Right atrium auricular region (tissue), 2 donors: Measurements from ENCODE around the gene ZNF79. TPM values are rescaled to one million over a fixed set of nuclear protein-coding genes. Genes with fewer than 3 reads are reported as not detected.

Experiments
- DNase-seq: peaks from one replicate; pipeline ENCODE4 v3.0.0-alpha.2; 2019; ENCODE audit warnings: low spot score
- H3K27ac ChIP-seq, 2 donors: fragments of 200-600 bp; sonication (generic); 1 replicate in 1 of 2; 2 replicates in 1 of 2; pipeline ENCODE4 v1.5.1; 2016 to 2019
- H3K27me3 ChIP-seq, 2 donors: fragments of 200-600 bp; sonication (generic); one replicate each; pipeline versions ENCODE4 v1.5.1 to v1.6.0; 2017 to 2019
- H3K36me3 ChIP-seq: fragments of 200-600 bp; sonication (generic); one replicate; pipeline ENCODE4 v1.5.1; 2016
- H3K4me1 ChIP-seq, 2 donors: fragments of 200-600 bp; sonication (generic); one replicate each; pipeline versions ENCODE4 v1.5.1 to v1.6.0; 2017 to 2019
- H3K4me3 ChIP-seq, 2 donors: fragments of 200-600 bp; sonication (generic); 1 replicate in 1 of 2; 2 replicates in 1 of 2; pipeline ENCODE4 v1.5.1; 2017 to 2019; ENCODE audit warnings: mild to moderate bottlenecking in 1 of 2, moderate library complexity in 1 of 2
- H3K9me3 ChIP-seq, 2 donors: fragments of 200-600 bp; sonication (generic); one replicate each; pipeline ENCODE4 v1.5.1; 2019
- total RNA-seq, 2 donors: library from RNA; depleted of rRNA; stranded (reverse); fragments of >200 nt; gene quantifications; one replicate each; pipeline ENCODE4 v1.1.0, GENCODE V29; 2016
- TF ChIP-seq, protein P1 (sequence below), 2 donors: fragments of 200-600 bp; sonication (generic); IDR thresholded peaks; one replicate each; pipeline ENCODE4 v1.5.1; 2019; ENCODE audit warnings: antibody characterized with exemption in 2 of 2

ZNF79 gene
- total RNA-seq, 2 donors from 2014 or later = 5.7 TPM

DNA sequence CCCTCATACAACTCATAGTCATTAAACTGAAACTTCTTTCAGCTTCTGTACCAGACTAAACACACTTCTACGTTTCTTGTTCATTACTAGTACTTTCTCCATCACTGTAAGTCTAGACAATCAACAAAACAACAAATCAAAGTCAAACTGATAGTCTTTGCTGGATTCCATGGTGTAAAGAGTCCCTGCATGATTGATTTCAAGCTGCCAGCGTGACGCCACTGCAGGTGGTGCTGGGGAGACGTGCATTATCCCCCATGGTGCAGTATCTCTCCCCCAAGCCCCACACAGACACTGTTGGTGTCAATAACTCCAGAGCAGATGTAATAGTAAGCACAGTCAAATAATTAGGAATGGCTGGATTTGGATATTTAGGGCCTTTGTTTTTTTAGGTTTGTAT lies 37.9 kb upstream of the ZNF79 start:
- H3K4me1 ChIP-seq = no peaks in the 10 kb centered on the region
- no peaks in the 10 kb centered on the region for H3K27me3 ChIP-seq
- DNase-seq = no peak
- H3K4me3 ChIP-seq = no peak overlapping the region
- TF ChIP-seq, protein P1, sequence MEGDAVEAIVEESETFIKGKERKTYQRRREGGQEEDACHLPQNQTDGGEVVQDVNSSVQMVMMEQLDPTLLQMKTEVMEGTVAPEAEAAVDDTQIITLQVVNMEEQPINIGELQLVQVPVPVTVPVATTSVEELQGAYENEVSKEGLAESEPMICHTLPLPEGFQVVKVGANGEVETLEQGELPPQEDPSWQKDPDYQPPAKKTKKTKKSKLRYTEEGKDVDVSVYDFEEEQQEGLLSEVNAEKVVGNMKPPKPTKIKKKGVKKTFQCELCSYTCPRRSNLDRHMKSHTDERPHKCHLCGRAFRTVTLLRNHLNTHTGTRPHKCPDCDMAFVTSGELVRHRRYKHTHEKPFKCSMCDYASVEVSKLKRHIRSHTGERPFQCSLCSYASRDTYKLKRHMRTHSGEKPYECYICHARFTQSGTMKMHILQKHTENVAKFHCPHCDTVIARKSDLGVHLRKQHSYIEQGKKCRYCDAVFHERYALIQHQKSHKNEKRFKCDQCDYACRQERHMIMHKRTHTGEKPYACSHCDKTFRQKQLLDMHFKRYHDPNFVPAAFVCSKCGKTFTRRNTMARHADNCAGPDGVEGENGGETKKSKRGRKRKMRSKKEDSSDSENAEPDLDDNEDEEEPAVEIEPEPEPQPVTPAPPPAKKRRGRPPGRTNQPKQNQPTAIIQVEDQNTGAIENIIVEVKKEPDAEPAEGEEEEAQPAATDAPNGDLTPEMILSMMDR (IDR thresholded peaks at IDR 0.05) = no peak
- no peak overlapping the region for H3K27ac ChIP-seq
- H3K36me3 ChIP-seq = peaks cover 4% of the 10 kb centered on the region
- H3K9me3 ChIP-seq = no peaks in the 10 kb centered on the region

DNA sequence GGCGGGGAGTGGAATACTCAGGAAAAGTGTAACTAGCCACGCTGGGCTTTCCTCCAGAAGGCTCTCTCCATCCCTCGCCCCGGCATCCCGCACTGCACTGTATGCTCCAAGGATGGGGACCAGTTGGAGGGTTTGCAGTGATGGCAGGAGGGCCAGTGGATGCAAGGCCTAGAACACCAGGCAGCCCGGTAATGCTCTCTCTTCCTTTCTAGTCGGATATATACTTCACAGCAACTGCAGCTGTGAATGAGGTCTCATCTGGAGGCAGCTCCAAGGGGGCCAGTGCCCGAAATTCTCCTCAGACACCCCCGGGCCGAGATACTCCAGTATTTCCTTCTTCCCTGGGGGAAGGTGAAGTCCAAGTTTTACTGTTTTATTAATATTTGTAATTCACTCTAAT lies 37.2 kb upstream of the ZNF79 start:
- Histone ChIP-seq H3K27me3 (no peaks in the 10 kb centered on the region), H3K4me3 (no peak overlapping the region), H3K9me3 (no peaks in the 10 kb centered on the region), H3K36me3 (peaks cover 4% of the 10 kb centered on the region), H3K27ac (no peak overlapping the region), H3K4me1 (no peaks in the 10 kb centered on the region)
- no peak for DNase-seq
- TF ChIP-seq, protein P1 (IDR thresholded peaks at IDR 0.05) = no peak

DNA sequence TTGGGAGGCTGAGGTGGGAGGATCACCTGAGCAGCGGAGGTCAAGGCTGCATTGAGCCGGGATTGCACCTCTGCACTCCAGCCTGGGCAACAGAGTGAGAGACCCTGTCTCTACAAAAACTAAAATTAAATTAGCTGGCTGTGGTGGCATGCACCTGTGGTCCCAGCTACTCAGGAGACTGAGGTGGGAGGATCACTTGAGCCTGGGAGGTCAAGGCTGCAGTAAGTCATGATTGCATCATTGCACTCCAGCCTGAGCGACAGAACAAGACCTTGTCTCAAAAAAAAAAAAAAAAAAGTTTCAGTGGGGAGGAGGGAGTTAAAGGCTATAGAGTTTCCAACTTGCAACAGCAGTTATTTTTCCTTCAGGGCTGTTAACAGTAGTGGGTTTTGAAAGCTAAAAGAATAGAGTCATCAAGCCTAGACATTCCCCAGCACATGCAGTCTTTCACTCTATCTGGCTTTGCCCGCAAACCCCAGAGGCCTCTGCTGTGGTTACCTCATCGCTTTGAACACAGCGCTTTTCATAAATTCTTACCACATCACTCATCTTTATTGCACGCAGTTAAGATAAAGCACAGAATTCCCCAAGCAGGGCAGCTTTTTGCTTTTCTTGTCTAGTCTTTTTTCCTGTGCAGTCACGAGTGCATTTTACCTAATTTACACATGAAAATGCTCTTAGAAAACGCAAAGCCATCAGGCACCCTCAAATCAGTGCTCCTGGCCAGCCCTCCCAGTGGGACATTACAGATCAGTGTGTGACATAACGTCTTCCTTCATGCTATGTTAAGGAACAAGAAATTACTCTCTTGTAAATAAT lies 35.9 kb upstream of the ZNF79 start:
- peak; percentile 87 for DNase-seq
- H3K4me3 ChIP-seq = no peak overlapping the region
- TF ChIP-seq, protein P1 (IDR thresholded peaks at IDR 0.05) = no peak
- H3K27me3 ChIP-seq = no peaks in the 10 kb centered on the region
- H3K9me3 ChIP-seq = no peaks in the 10 kb centered on the region
- peak overlapping the region; percentile 4 to 11 for H3K27ac ChIP-seq
- peaks cover 4% of the 10 kb centered on the region for H3K36me3 ChIP-seq
- H3K4me1 ChIP-seq = no peaks in the 10 kb centered on the region

DNA sequence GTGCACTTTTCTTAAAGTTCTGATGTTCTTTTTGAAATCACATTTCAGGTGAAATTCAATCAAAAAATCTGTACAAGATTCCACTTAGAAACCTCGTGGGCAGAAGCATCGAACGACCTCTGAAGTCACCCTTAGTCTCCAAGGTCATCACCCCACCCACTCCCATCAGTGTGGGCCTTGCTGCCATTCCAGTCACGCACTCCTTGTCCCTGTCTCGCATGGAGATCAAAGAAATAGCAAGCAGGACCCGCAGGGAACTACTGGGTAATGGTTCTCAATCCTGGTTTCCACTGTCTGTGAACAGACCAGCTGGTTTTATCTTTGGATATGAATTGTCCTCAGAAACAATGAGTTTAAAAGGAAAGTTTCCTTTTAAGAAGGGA lies 35.3 kb upstream of the ZNF79 start:
- Histone ChIP-seq H3K27ac (peak overlapping the region; percentile 4 to 11), H3K27me3 (no peaks in the 10 kb centered on the region), H3K4me3 (no peak overlapping the region), H3K9me3 (no peaks in the 10 kb centered on the region), H3K36me3 (peaks cover 4% of the 10 kb centered on the region), H3K4me1 (no peaks in the 10 kb centered on the region)
- TF ChIP-seq, protein P1 (IDR thresholded peaks at IDR 0.05) = no peak
- no peak for DNase-seq

DNA sequence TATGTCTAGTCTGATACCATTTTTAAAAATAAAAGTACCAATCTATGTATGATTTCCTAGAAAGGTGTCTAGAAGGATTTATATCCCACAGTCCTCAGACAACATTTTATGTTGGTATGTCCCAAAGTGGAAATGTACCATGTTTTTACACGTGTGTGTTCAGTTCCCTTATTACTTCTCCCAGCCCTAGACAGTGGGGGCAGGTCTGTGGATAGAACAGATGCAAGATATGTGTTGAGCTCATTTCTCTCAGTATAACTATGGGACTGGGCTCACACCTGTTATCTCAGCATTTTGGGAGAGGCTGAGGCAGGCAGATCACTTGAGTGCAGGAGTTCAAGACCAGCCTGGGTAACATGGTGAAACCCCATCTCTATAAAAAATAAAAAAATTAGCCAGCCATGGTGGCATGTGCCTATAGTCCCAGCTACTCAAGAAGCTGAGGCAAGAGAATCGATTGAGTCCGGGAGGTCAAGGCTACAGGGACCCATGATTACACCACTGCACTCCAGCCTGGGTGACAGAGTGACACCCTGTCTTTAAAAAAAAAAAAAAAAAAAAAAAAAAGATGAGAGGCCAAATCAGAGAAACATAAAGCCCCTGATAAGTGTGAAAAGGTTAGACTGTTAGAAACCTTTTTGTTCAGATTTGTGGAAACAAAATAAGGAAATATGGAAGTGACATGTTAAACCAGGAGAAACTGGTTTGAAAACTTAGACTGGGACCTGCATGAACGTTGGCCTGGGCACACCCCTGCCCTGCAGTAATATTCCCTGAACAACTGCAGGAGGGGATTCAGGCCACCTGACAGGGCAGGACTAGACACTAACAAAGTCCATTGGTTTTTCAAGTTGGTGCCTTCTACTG lies 34.6 kb upstream of the ZNF79 start:
- H3K9me3 ChIP-seq = no peaks in the 10 kb centered on the region
- no peaks in the 10 kb centered on the region for H3K27me3 ChIP-seq
- H3K27ac ChIP-seq = no peak overlapping the region
- no peak overlapping the region for H3K4me3 ChIP-seq
- TF ChIP-seq, protein P1 (IDR thresholded peaks at IDR 0.05) = no peak
- H3K4me1 ChIP-seq = no peaks in the 10 kb centered on the region
- H3K36me3 ChIP-seq = peaks cover 4% of the 10 kb centered on the region
- no peak for DNase-seq
